ENCODE measurements around the gene NNMT. TPM values are rescaled to one million over a fixed set of nuclear protein-coding genes. Genes with fewer than 3 reads are reported as not detected.

NNMT gene
- total RNA-seq, 1 experiment from 2014 or later = not detected

- peak overlapping the region; percentile 81; the same call in 1 of the 2 replicates for H2AFZ ChIP-seq
- no peaks in the 10 kb centered on the region for H3K9me3 ChIP-seq (ENCODE audit: insufficient read depth, low read depth)
- no peak overlapping the region for H3K27ac ChIP-seq
- H3F3A ChIP-seq (ENCODE audit: insufficient read depth, low read depth) = 0 out of 2 replicates have a peak, but pooled peaks cover 4% of the 10 kb centered on the region
- intact Hi-C loops (cut with micrococcal nuclease; ENCODE audit: unreplicated experiment) = loop anchor here (10.0 kb wide), 1 partner anchor 239 kb away; no protein-coding TSS in a partner anchor
- no peak for TF ChIP-seq CTCF (conservative IDR thresholded peaks at IDR 0.05)
- TF ChIP-seq EZH2 (IDR thresholded peaks at IDR 0.05; ENCODE audit: low read depth) = no peak
- no peaks in the 10 kb centered on the region for H3K27me3 ChIP-seq (ENCODE audit: insufficient read depth, low read depth)
- no peak for DNase-seq
- ChIA-PET POLR2A (ENCODE audit: unreplicated experiment) (interaction anchor here (0.6 to 0.7 kb wide), 2 partner anchors 50 to 98 kb away, joined by 3 to 5 read pairs; no protein-coding TSS in a partner anchor), CTCF (no interaction called here)
- H3K9me2 ChIP-seq (ENCODE audit: insufficient read depth) = no peaks in the 10 kb centered on the region
- no peaks in the 10 kb centered on the region for H4K20me1 ChIP-seq (ENCODE audit: insufficient read depth)
- H3K4me2 ChIP-seq = peak overlapping the region; percentile 74
- H3K79me2 ChIP-seq (ENCODE audit: low read depth) = no peaks in the 10 kb centered on the region
- peaks cover 11% of the 10 kb centered on the region for H3K4me1 ChIP-seq (replicated peaks; ENCODE audit: insufficient read depth)
- H3K4me3 ChIP-seq = no peak overlapping the region
- BruUV-seq (replicated peaks) = no TSS peak
- H3K36me3 ChIP-seq (ENCODE audit: low read depth) = no peaks in the 10 kb centered on the region
Observed at GRCh38 chr11:114345575-114346222, 49.5 kb downstream of the NNMT start.

DNA sequence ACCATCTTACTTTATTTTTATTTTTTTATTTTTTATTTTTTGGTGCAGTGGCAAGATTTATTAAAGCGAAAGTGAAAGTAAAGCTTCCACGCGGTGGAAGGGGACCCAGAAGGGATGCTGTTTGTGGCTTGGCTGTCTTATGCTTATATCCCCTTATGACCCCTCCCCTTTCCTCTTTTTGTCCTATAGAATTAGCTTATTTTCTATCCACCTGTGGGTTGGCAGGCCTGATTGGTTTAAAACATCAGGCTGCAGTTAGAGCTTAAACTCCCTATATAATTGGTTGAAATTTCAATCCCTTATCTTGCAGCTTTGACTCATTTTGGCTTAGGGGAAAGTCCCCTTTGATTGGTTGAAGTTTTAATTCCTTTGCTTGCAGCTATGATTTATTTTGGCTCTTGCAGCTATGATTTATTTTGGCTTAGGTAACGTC lies 50.5 kb downstream of the NNMT start:
- no peaks in the 10 kb centered on the region for H3K27me3 ChIP-seq (ENCODE audit: insufficient read depth, low read depth)
- no TSS peak for BruUV-seq (replicated peaks)
- H3K4me2 ChIP-seq = peak overlapping the region; percentile 74
- intact Hi-C loops (cut with micrococcal nuclease; ENCODE audit: unreplicated experiment) = loop anchor here (10.0 kb wide), 1 partner anchor 238 kb away; no protein-coding TSS in a partner anchor
- H3K4me3 ChIP-seq = peak overlapping the region; percentile 50
- H3K27ac ChIP-seq = no peak overlapping the region
- H3K79me2 ChIP-seq (ENCODE audit: low read depth) = no peaks in the 10 kb centered on the region
- H3K4me1 ChIP-seq (replicated peaks; ENCODE audit: insufficient read depth) = peaks cover 11% of the 10 kb centered on the region
- TF ChIP-seq EZH2 (IDR thresholded peaks at IDR 0.05; ENCODE audit: low read depth) (no peak), CTCF (conservative IDR thresholded peaks at IDR 0.05) (no peak)
- H4K20me1 ChIP-seq (ENCODE audit: insufficient read depth) = no peaks in the 10 kb centered on the region
- CTCF ChIA-PET = interaction anchor here (0.5 kb wide), 1 partner anchor 81 kb away, joined by 3 read pairs; no protein-coding TSS in a partner anchor
- POLR2A ChIA-PET (ENCODE audit: unreplicated experiment) = no interaction called here
- H3K9me3 ChIP-seq (ENCODE audit: insufficient read depth, low read depth) = no peaks in the 10 kb centered on the region
- no peaks in the 10 kb centered on the region for H3K36me3 ChIP-seq (ENCODE audit: low read depth)
- peak overlapping the region; percentile 81; the same call in 1 of the 2 replicates for H2AFZ ChIP-seq
- 0 out of 2 replicates have a peak, but pooled peaks cover 4% of the 10 kb centered on the region for H3F3A ChIP-seq (ENCODE audit: insufficient read depth, low read depth)
- no peaks in the 10 kb centered on the region for H3K9me2 ChIP-seq (ENCODE audit: insufficient read depth)
- DNase-seq = peak in 1 of 2 experiments; percentile 47

- intact Hi-C loops (cut with micrococcal nuclease; ENCODE audit: unreplicated experiment) = loop anchor here (2.0 to 10.0 kb wide), 3 partner anchors 52 to 236 kb away; partner anchors contain the start of genes C11orf71, RBM7 and REXO2
- Histone ChIP-seq H3K9me2 (ENCODE audit: insufficient read depth) (no peaks in the 10 kb centered on the region), H3F3A (ENCODE audit: insufficient read depth, low read depth) (0 out of 2 replicates have a peak, but pooled peaks cover 4% of the 10 kb centered on the region), H3K27ac (no peak overlapping the region), H2AFZ (no peak overlapping the region), H3K79me2 (ENCODE audit: low read depth) (no peaks in the 10 kb centered on the region), H3K27me3 (ENCODE audit: insufficient read depth, low read depth) (no peaks in the 10 kb centered on the region), H3K36me3 (ENCODE audit: low read depth) (no peaks in the 10 kb centered on the region), H3K4me1 (replicated peaks; ENCODE audit: insufficient read depth) (peaks cover 11% of the 10 kb centered on the region), H3K4me2 (peak overlapping the region; percentile 4; the same call in 1 of the 2 replicates), H3K4me3 (no peak overlapping the region), H4K20me1 (ENCODE audit: insufficient read depth) (no peaks in the 10 kb centered on the region), H3K9me3 (ENCODE audit: insufficient read depth, low read depth) (no peaks in the 10 kb centered on the region)
- no peak for TF ChIP-seq EZH2 (IDR thresholded peaks at IDR 0.05; ENCODE audit: low read depth)
- peak; percentile 85 for TF ChIP-seq CTCF (conservative IDR thresholded peaks at IDR 0.05)
- BruUV-seq (replicated peaks) = no TSS peak
- POLR2A ChIA-PET (ENCODE audit: unreplicated experiment) = no interaction called here
- DNase-seq = peak; percentile 60 to 72
- CTCF ChIA-PET = no interaction called here
Observed at GRCh38 chr11:114348200-114349191, 52.3 kb downstream of the NNMT start.

All from PC-9 (cell line).